HG03060 (cell line): ENCODE results near the gene OR10H2.
"Not testable (repeated sequence)": the region's sequence is repeated elsewhere in the genome, so short reads cannot be mapped to it uniquely, and the experiment has no call there.

Experiments used
- ATAC-seq: cut with Tn5 transposase; IDR thresholded peaks from one replicate; pipeline ENCODE4 v1.9.1; 2021; ENCODE audit warnings: low read depth, moderate number of reproducible peaks; ENCODE audit not compliant: unreplicated experiment

Gene OR10H2

GRCh38 chr19:15759962-15760565, 32.2 kb downstream of the OR10H2 start:
- no peak for ATAC-seq

- no peak for ATAC-seq
Observed at GRCh38 chr19:15769586-15769985, 41.8 kb downstream of the OR10H2 start.

GRCh38 chr19:15774159-15774558, 46.3 kb downstream of the OR10H2 start:
- not testable (repeated sequence) for ATAC-seq

GRCh38 chr19:15775249-15775648, 47.4 kb downstream of the OR10H2 start:
- no peak for ATAC-seq

GRCh38 chr19:15776264-15776663, 48.4 kb downstream of the OR10H2 start:
- ATAC-seq = no peak

GRCh38 chr19:15776991-15777970, 49.5 kb downstream of the OR10H2 start:
- ATAC-seq = no peak
